GM11168 (cell line): ENCODE results near the gene TMEM39B.

Experiments used
- in situ Hi-C: fragments of 300-500 bp; cut with MboI; formaldehyde crosslinking; loops from one replicate; pipeline ENCODE4 v1.12.0; 2022; ENCODE audit warnings: low sequenced_read_pairs; ENCODE audit not compliant: unreplicated experiment

Gene TMEM39B

GRCh38 chr1:32150847-32151246 is 78.1 kb downstream of the TMEM39B start:
- in situ Hi-C loops = no loop called here

- in situ Hi-C loops = no loop called here
Observed at GRCh38 chr1:32151319-32151787, 78.6 kb downstream of the TMEM39B start.
